Right forelimb (tissue), 1 donor: Measurements from ENCODE around the gene FYCO1.
"Not testable (repeated sequence)": the region's sequence is repeated elsewhere in the genome, so short reads cannot be mapped to it uniquely, and the experiment has no call there.

Experiments
- DNase-seq: peaks from one replicate; pipeline ENCODE4 v3.0.0-alpha.2; 2018

Gene FYCO1

DNA sequence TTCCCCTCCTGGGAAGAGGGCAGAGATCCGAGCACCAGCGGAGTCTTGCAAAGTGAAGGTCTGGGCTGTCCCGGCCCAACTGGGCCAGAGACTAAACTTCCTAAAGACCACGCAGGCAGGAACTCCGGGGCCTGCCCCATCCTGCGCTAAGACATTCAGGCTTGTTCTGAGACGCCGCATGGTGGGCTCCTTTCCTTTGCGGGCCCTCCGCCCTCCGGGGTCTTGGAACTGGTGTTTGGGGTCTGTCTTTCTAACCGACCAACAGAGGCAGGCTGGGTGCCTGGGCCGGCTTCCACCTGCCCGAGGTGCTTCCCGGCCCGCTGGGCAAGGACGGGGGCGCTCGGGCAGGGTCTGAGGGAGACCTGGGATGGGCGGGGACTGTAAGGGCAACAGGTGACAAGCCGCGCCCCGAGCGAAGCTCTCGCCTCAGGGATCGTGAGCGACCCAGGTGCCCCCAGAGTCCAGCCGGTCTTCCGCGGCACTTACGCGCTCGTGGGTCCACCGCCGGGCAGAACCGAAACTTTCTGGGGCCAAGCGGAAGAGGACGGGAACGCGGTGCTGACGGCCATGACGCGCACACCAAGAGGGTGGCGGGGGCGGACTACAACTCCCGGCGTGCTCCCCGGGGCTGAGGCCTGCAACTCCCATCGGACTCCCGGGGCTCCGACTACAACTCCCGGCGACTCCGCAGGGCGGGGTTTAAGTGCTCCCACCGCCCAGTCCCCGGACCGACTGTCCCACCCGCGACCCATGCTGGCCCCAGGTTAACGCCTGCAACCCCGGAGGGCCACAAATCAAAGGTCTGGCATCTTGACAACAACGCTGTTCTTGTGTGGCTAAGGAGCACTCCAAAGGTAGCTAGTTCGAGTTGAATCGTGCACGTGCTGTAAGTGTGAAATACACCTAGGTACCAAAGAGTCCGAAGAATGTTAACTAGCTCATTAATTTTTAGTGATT lies at the start of gene FYCO1:
Gene FYCO1 (minus strand): TSS at position 589 of the 957 bp plus-strand sequence. CDS start 10,914 bp downstream, outside the sequence.
- peak; percentile 93 for DNase-seq

- no peak for DNase-seq
Observed at GRCh38 chr3:46038916-46039315, 43.3 kb upstream of the FYCO1 start.

GRCh38 chr3:46038071-46038470 lies 42.4 kb upstream of the FYCO1 start:
- not testable (repeated sequence) for DNase-seq

DNA sequence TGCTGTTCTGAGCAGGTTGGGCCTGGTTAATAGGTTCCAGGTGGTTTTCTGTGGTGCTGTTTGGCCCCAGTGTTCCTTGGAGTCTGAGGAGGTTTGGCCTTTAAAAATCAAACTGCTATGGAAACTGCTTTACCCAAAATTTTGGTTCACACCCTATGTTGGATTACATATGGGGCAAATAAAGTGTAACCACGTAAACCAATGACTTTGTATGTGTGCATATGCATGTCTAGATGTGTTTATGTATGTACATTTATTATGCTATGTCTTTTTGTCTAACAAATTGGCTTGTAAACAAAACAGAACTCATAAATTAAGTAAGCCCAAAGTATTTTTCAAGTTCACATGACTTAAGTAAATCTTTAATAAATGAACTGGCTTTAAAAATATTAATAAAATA lies 40.6 kb upstream of the FYCO1 start:
- DNase-seq: no peak

DNA sequence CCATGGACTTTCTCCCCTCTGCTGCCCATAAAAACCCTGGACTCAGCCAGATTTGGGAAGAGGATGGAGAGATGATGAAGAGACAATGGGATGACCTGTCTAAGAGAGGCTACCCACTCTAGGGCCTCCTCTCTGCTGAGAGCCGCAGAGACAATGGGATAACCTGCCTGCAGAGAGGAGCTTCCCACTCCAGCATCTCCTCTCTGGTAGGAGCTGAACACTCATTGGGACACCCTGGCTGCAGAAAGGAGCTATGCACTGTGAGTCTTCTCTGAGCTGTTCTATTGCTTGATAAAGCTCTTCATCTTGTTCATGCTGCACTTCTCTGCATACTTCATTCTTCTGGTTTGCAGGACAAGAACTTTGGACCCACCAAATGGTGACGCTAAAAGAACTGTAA lies 36.1 kb upstream of the FYCO1 start:
- no peak for DNase-seq

- DNase-seq: no peak
Observed at GRCh38 chr3:46031269-46031668, 35.6 kb upstream of the FYCO1 start.

DNA sequence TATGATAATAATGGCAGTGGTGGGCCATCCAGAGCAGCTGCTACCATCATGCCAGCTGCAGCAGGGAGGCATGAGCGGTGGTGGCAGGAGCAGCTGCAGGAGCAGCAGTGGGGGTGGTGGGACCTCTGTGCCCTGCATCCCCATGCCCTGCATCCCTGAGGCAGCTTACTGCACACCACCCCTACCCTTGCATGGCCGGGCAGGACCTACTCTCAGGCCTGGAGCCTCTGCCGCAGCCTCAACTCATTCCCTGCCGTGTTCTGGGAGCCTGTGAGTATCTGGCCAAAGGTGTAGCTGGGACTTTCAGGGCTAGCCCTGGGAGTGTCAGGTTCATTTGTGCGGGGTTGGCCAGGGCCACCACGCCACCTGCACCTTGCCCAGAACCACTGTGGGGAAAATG lies 35.0 kb upstream of the FYCO1 start:
- no peak for DNase-seq

- no peak for DNase-seq
Observed at GRCh38 chr3:46029953-46030543, 34.4 kb upstream of the FYCO1 start.

- no peak for DNase-seq
Observed at GRCh38 chr3:46027736-46028397, 32.2 kb upstream of the FYCO1 start.

DNA sequence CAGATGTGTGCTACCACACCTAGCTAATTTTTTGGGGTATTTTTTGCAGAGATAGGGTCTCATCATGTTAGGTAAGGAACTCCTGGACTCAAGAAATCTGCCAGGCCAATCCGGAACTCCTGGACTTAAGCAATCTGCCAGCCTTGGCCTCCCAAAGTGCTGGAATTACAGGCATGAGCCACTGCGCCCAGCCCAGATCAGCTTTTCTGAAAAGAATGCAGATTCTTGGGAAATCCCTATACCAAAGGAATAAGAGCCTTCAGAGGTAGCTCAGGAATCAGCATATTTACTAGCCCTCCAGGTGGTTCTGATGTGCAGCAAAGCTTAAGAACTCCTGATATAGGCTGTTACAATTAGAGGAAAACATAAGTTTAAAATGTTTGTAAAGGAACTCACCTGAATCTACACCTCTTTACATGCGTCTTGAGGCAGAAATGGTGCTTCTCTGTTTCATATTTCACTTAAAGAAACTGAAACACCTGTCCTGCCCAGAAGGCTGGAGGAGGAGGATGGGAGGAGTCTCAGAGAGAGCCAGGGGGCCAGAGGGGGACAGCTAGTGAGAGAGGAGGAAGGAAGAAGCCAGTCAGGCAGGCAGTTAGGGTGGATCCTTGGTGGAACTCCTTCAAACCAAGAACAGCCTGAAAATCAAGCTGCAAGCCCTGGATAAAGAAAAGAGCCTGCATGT lies 31.5 kb upstream of the FYCO1 start, which contains the start of gene XCR1:
Gene XCR1 (minus strand): TSS at position 463 of the 685 bp plus-strand sequence. CDS start 5,536 bp downstream, outside the sequence.
- no peak for DNase-seq

GRCh38 chr3:46025139-46025538 lies 29.5 kb upstream of the FYCO1 start:
- no peak for DNase-seq

DNA sequence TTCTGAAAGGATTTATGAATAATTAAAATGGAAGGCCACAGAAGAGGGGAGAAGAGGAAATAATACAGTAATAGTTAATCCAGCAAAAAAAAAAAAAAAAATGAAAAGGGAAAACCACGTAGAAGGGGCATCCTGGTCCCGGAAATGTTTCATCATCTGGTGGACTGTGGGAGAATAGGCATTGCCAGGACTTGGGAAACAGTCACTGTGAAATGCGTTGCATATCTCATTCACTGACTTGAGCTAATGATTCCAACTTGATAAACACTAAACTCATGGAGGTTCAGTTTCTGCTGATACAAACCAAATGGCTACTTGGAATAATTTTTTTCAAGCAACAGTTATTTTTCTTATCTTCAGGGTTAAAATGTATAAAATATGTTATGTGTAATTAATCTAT lies 28.5 kb upstream of the FYCO1 start:
- no peak for DNase-seq

DNA sequence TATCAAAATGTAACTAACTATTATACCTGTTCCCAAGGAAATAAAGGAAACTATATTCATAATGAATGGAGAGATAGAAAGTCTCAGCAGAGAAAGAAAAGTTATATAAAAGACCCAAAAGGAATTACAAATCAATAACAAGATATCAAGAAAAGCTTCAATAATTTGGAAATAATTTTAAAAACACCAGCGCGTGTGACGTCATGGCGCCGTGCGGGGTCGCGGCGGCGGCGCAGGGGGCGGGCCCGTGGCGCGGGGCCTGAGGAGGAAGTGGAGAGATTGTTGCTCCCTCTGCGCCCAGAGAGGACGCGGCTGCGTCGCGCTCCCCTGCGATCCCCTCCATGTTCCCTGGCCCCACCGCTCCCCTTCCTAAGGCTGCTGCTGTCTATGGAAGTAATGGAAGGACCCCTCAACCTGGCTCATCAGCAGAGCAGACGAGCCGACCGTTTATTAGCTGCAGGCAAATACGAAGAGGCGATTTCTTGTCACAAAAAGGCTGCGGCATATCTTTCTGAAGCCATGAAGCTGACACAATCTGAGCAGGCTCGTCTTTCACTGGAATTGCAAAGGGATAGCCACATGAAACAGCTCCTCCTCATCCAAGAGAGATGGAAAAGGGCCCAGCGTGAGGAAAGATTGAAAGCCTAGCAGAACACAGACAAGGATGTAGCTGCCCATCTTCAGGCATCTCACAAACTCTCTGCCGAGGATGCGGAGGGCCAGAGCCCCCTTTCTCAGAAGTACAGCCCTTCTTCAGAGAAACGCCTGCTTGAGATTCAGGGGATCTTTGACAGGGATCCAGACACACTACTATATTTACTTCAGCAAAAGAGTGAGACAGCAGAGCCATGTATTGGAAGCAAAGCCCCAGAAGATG lies 27.5 kb upstream of the FYCO1 start:
- no peak for DNase-seq

DNA sequence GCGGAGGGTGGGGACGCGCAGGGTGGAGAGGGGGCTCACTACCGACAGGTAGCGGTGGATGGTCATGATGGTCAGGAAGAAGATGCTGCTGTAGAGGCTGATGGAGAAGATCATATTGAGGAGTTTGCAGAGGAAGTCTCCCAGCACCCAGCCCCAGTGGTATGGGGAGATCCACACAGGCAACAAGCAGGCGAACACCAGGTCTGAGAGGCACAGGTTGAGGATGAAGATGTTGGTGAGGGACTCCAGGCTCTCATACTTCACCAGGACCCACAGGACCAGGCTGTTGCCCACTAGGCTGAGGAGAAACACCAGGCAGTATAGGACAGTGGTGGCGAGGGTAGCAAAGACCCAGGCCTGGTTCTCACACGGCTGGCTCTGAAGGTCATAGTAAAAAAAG lies 25.9 kb upstream of the FYCO1 start:
- DNase-seq: no peak

DNA sequence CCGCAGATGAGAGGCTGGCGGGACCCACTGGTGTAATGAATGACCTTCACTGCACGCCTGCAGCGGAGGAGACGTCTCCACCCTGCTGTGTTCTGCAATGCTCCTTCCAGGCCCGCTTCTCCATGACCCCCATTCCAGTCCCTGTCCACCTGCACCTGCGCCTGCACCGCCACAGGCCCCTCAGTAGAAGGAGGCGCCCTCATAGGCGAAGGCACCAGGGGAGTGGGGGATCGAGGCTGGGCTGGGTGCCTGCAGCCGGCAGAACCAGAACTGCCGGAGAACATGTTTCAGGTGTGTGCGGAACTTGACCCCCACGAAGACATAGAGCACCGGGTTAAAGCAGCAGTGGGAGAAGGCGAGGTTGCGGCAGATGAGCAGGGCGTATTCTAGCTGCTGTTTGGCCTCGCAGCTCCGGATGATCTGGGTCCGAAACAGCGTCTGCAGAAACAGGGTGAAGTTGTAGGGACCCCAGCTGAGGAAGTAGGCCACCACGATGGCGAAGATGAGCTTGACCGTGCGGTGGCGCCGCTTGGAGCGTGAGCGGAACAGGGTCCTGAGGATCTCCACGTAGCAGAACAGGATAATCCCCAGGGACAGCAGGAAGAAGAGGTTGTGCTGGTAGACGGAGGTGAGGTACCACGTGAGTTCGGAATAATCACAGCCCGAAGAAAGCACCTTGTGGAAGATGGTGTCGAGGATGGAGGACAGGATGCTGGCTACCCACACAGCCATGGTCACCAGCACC lies 25.3 kb upstream of the FYCO1 start:
- DNase-seq: no peak

GRCh38 chr3:46019707-46020106 lies 24.1 kb upstream of the FYCO1 start:
- no peak for DNase-seq

DNA sequence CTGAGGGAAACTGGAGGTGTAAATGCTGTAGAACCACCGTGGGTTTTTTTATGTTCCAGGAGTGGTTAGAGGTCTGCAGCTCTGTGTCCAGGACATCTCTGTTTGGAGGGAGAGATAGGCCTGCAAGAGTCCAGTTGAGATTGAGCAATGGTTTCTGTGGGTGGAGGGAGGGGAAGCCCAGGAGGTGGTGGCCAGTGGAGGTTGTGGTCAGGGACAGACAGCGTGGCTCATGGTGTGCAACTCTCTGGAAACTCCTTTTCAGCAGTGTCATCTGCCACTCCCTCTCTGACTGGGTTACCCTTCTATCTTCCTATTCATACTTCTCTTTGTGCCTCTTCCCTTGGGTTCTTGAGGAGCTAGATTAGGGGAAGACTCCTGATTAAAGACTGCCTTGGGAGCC lies 22.1 kb upstream of the FYCO1 start:
- no peak for DNase-seq

DNA sequence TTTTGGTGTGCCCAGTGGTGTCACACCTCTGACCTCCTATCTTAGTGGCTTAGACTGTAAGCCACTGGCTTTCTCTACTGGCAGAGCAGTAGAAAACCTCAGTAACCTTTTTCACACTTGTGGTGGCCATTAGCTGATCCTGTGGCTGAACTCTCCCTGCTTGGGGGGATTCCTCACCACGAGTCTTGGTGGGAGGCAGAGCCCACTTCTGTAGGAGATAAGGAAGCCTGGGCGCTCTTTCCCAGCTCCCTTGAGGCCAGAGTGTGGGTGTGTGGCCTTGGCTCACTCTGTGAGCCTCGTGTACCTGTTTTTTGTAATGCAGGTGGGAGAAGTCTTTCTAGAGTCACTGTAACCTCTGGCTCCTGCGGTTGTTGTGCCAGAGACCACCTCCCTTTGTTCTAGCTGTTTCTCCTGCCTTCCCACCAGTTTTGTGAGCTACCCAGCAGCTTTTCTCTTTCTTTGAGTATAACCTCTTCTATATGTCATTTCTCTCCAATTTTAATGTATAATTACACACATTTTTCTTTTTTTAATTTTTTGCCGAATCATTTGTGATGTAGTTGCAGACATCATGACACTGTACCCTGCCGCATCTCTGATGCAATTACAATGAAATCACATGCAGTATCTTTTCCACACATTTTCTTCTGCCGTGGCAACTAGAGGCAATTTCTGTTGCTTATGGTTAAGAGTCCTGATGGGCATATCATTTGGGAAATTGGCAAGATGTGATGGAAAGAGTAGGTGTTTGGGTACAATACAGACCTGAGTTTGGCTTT lies 17.9 kb upstream of the FYCO1 start:
- no peak for DNase-seq

DNA sequence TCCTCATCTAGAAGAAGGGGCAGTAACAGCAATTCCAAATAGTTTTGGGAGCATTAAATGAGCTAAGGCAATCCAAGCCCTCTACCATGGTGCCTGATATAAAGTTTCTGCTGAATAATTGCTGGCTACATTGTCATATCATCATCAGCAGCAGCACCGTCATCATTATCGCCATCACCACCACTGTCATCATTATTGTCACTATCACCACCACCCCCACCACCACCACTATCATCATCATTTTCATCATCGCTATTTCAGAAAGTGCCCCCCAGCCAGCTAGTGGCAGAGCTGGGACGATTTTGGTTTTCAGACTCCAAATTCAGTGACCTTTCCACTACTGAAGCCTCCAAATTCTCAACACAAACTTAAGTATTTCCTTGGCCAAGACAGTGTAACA lies 16.6 kb upstream of the FYCO1 start:
- no peak for DNase-seq

- no peak for DNase-seq
Observed at GRCh38 chr3:46010519-46011113, 15.0 kb upstream of the FYCO1 start.
